GM21825 (cell line): Measurements from ENCODE around the gene CSTF3.
A peak's percentile ranks its signal among the peaks of the same experiment; 100 is the strongest.
"Not testable (repeated sequence)": the region's sequence is repeated elsewhere in the genome, so short reads cannot be mapped to it uniquely, and the experiment has no call there.

Experiments used
- ATAC-seq: cut with Tn5 transposase; IDR thresholded peaks from one replicate; pipeline ENCODE4 v1.9.1; 2021; ENCODE audit warnings: mild to moderate bottlenecking, moderate library complexity; ENCODE audit not compliant: unreplicated experiment

Gene CSTF3

GRCh38 chr11:33161120-33162005 is at the start of gene CSTF3:
Gene CSTF3 (minus strand): TSS chr11:33161480. CDS start chr11:33161325, 155 bp downstream.
- ATAC-seq: peak; percentile 92

- no peak for ATAC-seq
Measured at GRCh38 chr11:33208150-33208549, 46.9 kb upstream of the CSTF3 start.

GRCh38 chr11:33207408-33207985 is 46.2 kb upstream of the CSTF3 start:
- no peak for ATAC-seq

GRCh38 chr11:33197915-33198727 is 36.8 kb upstream of the CSTF3 start:
- ATAC-seq: no peak

- no peak for ATAC-seq
Measured at GRCh38 chr11:33195462-33196173, 34.3 kb upstream of the CSTF3 start.

- no peak for ATAC-seq
Measured at GRCh38 chr11:33194455-33194854, 33.2 kb upstream of the CSTF3 start.

- ATAC-seq: no peak
Measured at GRCh38 chr11:33191467-33191866, 30.2 kb upstream of the CSTF3 start.

GRCh38 chr11:33187998-33188722 is 26.9 kb upstream of the CSTF3 start:
- no peak for ATAC-seq

GRCh38 chr11:33185756-33186155 is 24.5 kb upstream of the CSTF3 start:
- no peak for ATAC-seq

- no peak for ATAC-seq
Measured at GRCh38 chr11:33182246-33182878, 21.1 kb upstream of the CSTF3 start.

- no peak for ATAC-seq
Measured at GRCh38 chr11:33179348-33179803, 18.1 kb upstream of the CSTF3 start.

- ATAC-seq: no peak
Measured at GRCh38 chr11:33178443-33179180, 17.3 kb upstream of the CSTF3 start.

- no peak for ATAC-seq
Measured at GRCh38 chr11:33177676-33178336, 16.5 kb upstream of the CSTF3 start.

- not testable (repeated sequence) for ATAC-seq
Measured at GRCh38 chr11:33176760-33177159, 15.5 kb upstream of the CSTF3 start.

GRCh38 chr11:33172996-33173395 is 11.7 kb upstream of the CSTF3 start:
- no peak for ATAC-seq

GRCh38 chr11:33172345-33172744 is 11.1 kb upstream of the CSTF3 start:
- ATAC-seq: no peak

GRCh38 chr11:33171251-33171650 is 10.0 kb upstream of the CSTF3 start:
- no peak for ATAC-seq

GRCh38 chr11:33168709-33169200 is 7.5 kb upstream of the CSTF3 start:
- ATAC-seq: no peak
